CD4-positive, alpha-beta T cell (primary cell): ENCODE measurements around the gene MLXIP. TPM values are rescaled to one million over a fixed set of nuclear protein-coding genes. Genes with fewer than 3 reads are reported as not detected.
A peak's percentile ranks its signal among the peaks of the same experiment; 100 is the strongest.

Experiments used
- ATAC-seq: fragments of 200-7000 bp; cut with Tn5 transposase; one replicate; pipeline ENCODE4 v1.10.0; 2022; ENCODE audit warnings: mild to moderate bottlenecking; ENCODE audit not compliant: poor library complexity
- CTCF ChIA-PET: fragments of 350-600 bp; sonication (Branson Sonifier 250); formaldehyde crosslinking; loops from one replicate; lab custom pipeline; 2021; ENCODE audit warnings: antibody characterized with exemption, inconsistent platforms; lab: Charles Lee
- POLR2A ChIA-PET: fragments of 350-600 bp; sonication (Branson Sonifier 250); formaldehyde crosslinking; loops from one replicate; lab custom pipeline; 2021; ENCODE audit warnings: antibody characterized with exemption, inconsistent platforms; lab: Charles Lee
- DNase-seq, 14 experiments: peaks; one replicate each; pipeline ENCODE4 v3.0.0-alpha.2; 2013 to 2020; ENCODE audit warnings: mixed read lengths in 2 of 14
- H3K27ac ChIP-seq, 2 donors: one replicate each; pipeline versions ENCODE4 v1.5.1 to v1.7.0; 2013; ENCODE audit warnings: low read length in 2 of 2, low read depth in 1 of 2, mild to moderate bottlenecking in 1 of 2
- H3K27me3 ChIP-seq, 2 experiments: 1 replicate in 1 of 2; 2 replicates in 1 of 2; pipeline versions ENCODE4 v1.6.1 to v1.7.0; 2013; ENCODE audit warnings: low read length in 2 of 2, control low read depth in 1 of 2, mild to moderate bottlenecking in 1 of 2, moderate library complexity in 1 of 2; ENCODE audit not compliant: insufficient read depth in 2 of 2, control insufficient read depth in 1 of 2
- H3K36me3 ChIP-seq: one replicate; pipeline ENCODE4 v1.6.1; 2013; ENCODE audit warnings: low read length, control low read depth; ENCODE audit not compliant: insufficient read depth
- H3K4me1 ChIP-seq: one replicate; pipeline ENCODE4 v1.6.1; 2013; ENCODE audit warnings: low read length, control low read depth; ENCODE audit not compliant: insufficient read depth
- H3K4me3 ChIP-seq: one replicate; pipeline ENCODE4 v1.5.1; 2013; ENCODE audit warnings: mild to moderate bottlenecking, low read length, moderate library complexity
- H3K9me3 ChIP-seq, 2 experiments: 1 replicate in 1 of 2; 2 replicates in 1 of 2; pipeline versions ENCODE4 v1.6.1 to v1.7.0; 2013; ENCODE audit warnings: low read length in 2 of 2, mild to moderate bottlenecking in 2 of 2, control low read depth in 1 of 2, moderate library complexity in 1 of 2; ENCODE audit not compliant: control insufficient read depth in 1 of 2, insufficient read depth in 1 of 2
- H3K27ac Mint-ChIP-seq: one replicate; pipeline ENCODE4 v1.8.0; 2020; ENCODE audit warnings: mixed read lengths
- H3K27me3 Mint-ChIP-seq: one replicate; pipeline ENCODE4 v1.8.0; 2021; ENCODE audit warnings: mixed read lengths
- H3K36me3 Mint-ChIP-seq: one replicate; pipeline ENCODE4 v1.8.0; 2021; ENCODE audit warnings: low read depth, mixed read lengths
- H3K4me1 Mint-ChIP-seq: one replicate; pipeline ENCODE4 v1.8.0; 2021; ENCODE audit warnings: low read depth, mixed read lengths
- H3K4me3 Mint-ChIP-seq: one replicate; pipeline ENCODE4 v1.8.0; 2020; ENCODE audit warnings: mild to moderate bottlenecking, mixed read lengths
- H3K9me3 Mint-ChIP-seq: one replicate; pipeline ENCODE4 v1.8.0; 2020; ENCODE audit warnings: mixed read lengths
- intact Hi-C, 2 experiments: fragments of 100-400 bp; cut with DNase I in 1 of 2; cut with micrococcal nuclease in 1 of 2; formaldehyde crosslinking; loops; one replicate each; pipeline versions ENCODE4 v1.15.1 to v1.9.0; 2023 to 2025; cut with DNase I, micrococcal nuclease
- total RNA-seq, 174 experiments: library from RNA in 2 of 174; stranded (reverse) in 2 of 174; gene quantifications; one replicate each; pipeline ENCODE4 v1.2.3 and lab custom pipeline; 2021 to 2026
- TF ChIP-seq, protein P1 (sequence below): fragments of 200-600 bp; IDR thresholded peaks from one replicate; pipeline ENCODE4 v1.8.0; 2022; ENCODE audit warnings: antibody characterized with exemption, mild to moderate bottlenecking

The MLXIP gene
- total RNA-seq, 2 experiments from 2014 or later, result 98.0 to 99.3 TPM

DNA sequence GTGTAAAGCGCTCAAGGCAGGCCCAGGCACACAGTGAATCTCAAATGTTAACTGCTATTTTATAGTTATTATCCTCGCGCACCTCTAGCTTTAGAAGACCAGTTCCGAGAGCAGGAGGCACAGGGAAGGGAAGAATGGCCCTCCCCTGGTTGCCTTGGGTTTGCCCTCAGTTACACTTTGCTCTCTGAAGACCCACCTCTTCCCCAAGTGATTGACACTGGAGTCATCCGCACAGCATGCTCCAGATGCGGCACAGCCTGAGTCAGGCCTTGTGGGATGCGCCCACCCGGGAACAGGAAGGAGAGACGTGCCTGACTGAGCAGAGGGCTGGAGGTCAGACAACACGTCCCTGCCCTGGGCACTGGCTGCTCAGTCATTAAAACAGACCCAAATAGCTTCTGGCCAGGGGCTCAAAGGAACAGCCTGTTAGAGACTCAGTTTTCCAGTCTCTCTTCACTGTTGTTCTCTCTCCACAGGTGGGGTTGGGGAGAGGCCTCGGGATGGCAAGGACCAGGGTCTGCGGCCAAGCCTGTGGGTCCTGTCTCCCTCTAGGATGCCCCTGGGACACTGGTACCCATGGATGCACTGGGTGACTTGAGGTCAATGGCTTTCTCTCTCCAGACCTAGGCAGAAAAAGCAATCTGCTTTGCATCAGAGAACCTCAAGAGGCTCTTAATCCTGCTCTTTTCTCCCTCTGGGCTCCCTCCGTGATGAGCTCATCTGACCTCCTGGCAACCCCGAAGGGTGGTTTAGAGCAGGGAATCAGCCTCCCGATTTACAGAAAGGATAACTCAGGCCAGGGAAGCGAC, 13.6 kb upstream of the MLXIP start:
- TF ChIP-seq, protein P1, sequence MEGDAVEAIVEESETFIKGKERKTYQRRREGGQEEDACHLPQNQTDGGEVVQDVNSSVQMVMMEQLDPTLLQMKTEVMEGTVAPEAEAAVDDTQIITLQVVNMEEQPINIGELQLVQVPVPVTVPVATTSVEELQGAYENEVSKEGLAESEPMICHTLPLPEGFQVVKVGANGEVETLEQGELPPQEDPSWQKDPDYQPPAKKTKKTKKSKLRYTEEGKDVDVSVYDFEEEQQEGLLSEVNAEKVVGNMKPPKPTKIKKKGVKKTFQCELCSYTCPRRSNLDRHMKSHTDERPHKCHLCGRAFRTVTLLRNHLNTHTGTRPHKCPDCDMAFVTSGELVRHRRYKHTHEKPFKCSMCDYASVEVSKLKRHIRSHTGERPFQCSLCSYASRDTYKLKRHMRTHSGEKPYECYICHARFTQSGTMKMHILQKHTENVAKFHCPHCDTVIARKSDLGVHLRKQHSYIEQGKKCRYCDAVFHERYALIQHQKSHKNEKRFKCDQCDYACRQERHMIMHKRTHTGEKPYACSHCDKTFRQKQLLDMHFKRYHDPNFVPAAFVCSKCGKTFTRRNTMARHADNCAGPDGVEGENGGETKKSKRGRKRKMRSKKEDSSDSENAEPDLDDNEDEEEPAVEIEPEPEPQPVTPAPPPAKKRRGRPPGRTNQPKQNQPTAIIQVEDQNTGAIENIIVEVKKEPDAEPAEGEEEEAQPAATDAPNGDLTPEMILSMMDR, result no peak
- Histone ChIP-seq H3K4me3 (no peak overlapping the region), H3K9me3 (no peaks in the 10 kb centered on the region), H3K27ac (no peak overlapping the region), H3K4me1 (peaks cover 19% of the 10 kb centered on the region), H3K27me3 (no peaks in the 10 kb centered on the region), H3K36me3 (no peaks in the 10 kb centered on the region)
- H3K4me3 Mint-ChIP-seq, result no peak overlapping the region
- no peaks in the 10 kb centered on the region for H3K36me3 Mint-ChIP-seq
- peaks cover 17% of the 10 kb centered on the region for H3K4me1 Mint-ChIP-seq
- intact Hi-C loops, result no loop called here
- no peaks in the 10 kb centered on the region for H3K27me3 Mint-ChIP-seq
- POLR2A ChIA-PET, result no interaction called here
- H3K27ac Mint-ChIP-seq, result no peak overlapping the region
- ATAC-seq (no peak), DNase-seq (no peak)
- CTCF ChIA-PET, result interaction anchor here (2.6 kb wide), 1 partner anchor 10 kb away, joined by 11 read pairs; no protein-coding TSS in a partner anchor
- H3K9me3 Mint-ChIP-seq, result no peaks in the 10 kb centered on the region

DNA sequence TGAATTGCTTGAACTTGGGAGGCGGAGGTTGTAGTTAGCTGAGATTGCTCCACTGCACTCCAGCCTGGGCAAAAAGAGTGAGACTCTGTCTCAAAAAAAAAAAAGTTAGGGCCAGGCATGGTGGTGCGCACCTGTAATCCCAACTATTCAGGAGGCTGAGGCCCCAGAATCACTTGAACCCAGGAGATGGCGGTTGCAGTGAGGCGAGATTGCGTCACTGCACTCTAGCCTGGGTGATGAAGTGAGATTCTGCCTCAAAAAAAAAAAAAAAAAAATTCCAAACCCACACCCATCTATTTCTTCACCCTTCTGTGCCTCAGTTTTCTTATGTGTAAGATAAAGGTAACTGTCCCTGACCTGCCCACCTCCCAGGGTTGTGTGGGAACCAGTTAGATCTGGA, 11.0 kb upstream of the MLXIP start:
- peak overlapping the region in 1 of 2 donors; percentile 9 for H3K27ac ChIP-seq
- no peaks in the 10 kb centered on the region for H3K36me3 Mint-ChIP-seq
- no peaks in the 10 kb centered on the region for H3K36me3 ChIP-seq
- peaks cover 17% of the 10 kb centered on the region for H3K4me1 Mint-ChIP-seq
- no peak overlapping the region for H3K27ac Mint-ChIP-seq
- no peak for ATAC-seq
- H3K27me3 Mint-ChIP-seq, result no peaks in the 10 kb centered on the region
- H3K27me3 ChIP-seq, result no peaks in the 10 kb centered on the region
- H3K9me3 ChIP-seq, result no peaks in the 10 kb centered on the region
- TF ChIP-seq, protein P1, result no peak
- H3K4me3 Mint-ChIP-seq, result no peak overlapping the region
- no peaks in the 10 kb centered on the region for H3K9me3 Mint-ChIP-seq
- no peak overlapping the region for H3K4me3 ChIP-seq
- intact Hi-C loops, result no loop called here
- H3K4me1 ChIP-seq, result peaks cover 19% of the 10 kb centered on the region
- CTCF ChIA-PET, result interaction anchor here (1.2 kb wide), 2 partner anchors 44 to 56 kb away, joined by 3 to 4 read pairs; no protein-coding TSS in a partner anchor
- no peak for DNase-seq
- POLR2A ChIA-PET, result interaction anchor here (1.1 to 2.0 kb wide), 3 partner anchors 11 to 28 kb away, joined by 3 to 16 read pairs (median 5); partner anchors contain the start of gene MLXIP

DNA sequence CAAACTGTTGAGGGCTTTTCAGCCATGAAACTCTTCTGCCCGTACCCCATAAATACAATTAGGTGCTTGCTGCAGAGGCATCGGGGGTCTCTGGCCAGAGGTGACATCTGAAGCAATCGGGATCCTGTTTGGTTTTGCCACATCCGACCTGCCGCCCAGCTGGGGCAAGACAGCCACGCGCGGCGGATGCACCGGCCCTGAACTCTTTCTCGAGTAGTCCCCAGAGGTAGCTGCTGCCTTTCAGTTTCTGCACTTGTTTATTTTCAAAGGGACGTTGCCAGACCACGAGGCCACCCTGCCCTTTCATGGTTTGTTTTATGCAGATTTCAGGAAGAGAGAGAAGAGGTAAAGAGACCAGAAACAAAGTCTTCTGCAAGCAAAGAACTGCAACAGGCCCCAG, 10.6 kb upstream of the MLXIP start:
- Histone ChIP-seq H3K36me3 (no peaks in the 10 kb centered on the region), H3K4me3 (no peak overlapping the region), H3K27ac (peak overlapping the region in 1 of 2 donors; percentile 9), H3K27me3 (no peaks in the 10 kb centered on the region), H3K4me1 (peaks cover 19% of the 10 kb centered on the region), H3K9me3 (no peaks in the 10 kb centered on the region)
- H3K36me3 Mint-ChIP-seq, result no peaks in the 10 kb centered on the region
- ATAC-seq (peak; percentile 29), DNase-seq (peak in 9 of 14 experiments; percentile 12 to 60 (median 37))
- no peak overlapping the region for H3K27ac Mint-ChIP-seq
- TF ChIP-seq, protein P1, result no peak
- peaks cover 15% of the 10 kb centered on the region for H3K4me1 Mint-ChIP-seq
- POLR2A ChIA-PET, result interaction anchor here (0.7 to 2.0 kb wide), 7 partner anchors 11 to 49 kb away, joined by 3 to 16 read pairs (median 3); partner anchors contain the start of gene MLXIP
- peak overlapping the region; percentile 68 for H3K4me3 Mint-ChIP-seq
- H3K27me3 Mint-ChIP-seq, result no peaks in the 10 kb centered on the region
- CTCF ChIA-PET, result interaction anchor here (0.6 to 1.2 kb wide), 3 partner anchors 40 to 55 kb away, joined by 3 to 4 read pairs (median 3); no protein-coding TSS in a partner anchor
- intact Hi-C loops, result no loop called here
- H3K9me3 Mint-ChIP-seq, result no peaks in the 10 kb centered on the region
